ENCODE data around the gene ADAM33. TPM values are rescaled to one million over a fixed set of nuclear protein-coding genes. Genes with fewer than 3 reads are reported as not detected.

ADAM33 gene
- polyA plus RNA-seq, 2 of the 4 experiments (the other 2 are of a cell fraction): 0.08 to 0.14 TPM

DNA sequence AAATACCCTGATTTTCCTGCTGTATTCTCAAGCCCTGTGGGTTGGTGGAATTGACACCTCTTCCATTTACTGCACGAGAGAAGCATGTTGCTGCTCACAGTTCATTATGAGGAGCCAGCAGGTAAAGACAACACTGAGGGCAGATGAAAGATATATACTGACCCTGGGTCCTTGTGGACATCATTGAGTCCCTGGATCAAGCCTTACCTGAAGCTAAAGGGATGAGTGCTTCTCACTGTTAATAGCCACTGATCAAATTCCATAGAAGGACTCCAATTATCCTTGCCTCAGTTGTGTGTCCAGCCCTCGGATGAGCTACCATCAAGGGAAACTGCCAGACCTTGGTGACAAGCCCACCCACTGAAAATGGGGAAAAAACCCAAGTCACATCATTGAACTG is 38.3 kb upstream of the ADAM33 start:
- no peak overlapping the region for H3K4me2 ChIP-seq
- H3K4me3 ChIP-seq: no peak overlapping the region
- WGBS (ENCODE audit: missing lambda C conversion rate): 43% methylated on average over 2 of the region's 2 CpGs
- H3K9me3 ChIP-seq: no peaks in the 10 kb centered on the region
- no peaks in the 10 kb centered on the region for H3K4me1 ChIP-seq
- no peak for TF ChIP-seq MYC (IDR thresholded peaks at IDR 0.05; ENCODE audit: borderline replicate concordance, low read length)
- TF ChIP-seq BHLHE40 (IDR thresholded peaks at IDR 0.05; ENCODE audit: low read depth, low read length): no peak
- no peak for TF ChIP-seq KDM1A (IDR thresholded peaks at IDR 0.05; ENCODE audit: low read depth)
- TF ChIP-seq FOXS1 (CRISPR knock-in tag; IDR thresholded peaks at IDR 0.05): no peak
- TF ChIP-seq, protein P1, sequence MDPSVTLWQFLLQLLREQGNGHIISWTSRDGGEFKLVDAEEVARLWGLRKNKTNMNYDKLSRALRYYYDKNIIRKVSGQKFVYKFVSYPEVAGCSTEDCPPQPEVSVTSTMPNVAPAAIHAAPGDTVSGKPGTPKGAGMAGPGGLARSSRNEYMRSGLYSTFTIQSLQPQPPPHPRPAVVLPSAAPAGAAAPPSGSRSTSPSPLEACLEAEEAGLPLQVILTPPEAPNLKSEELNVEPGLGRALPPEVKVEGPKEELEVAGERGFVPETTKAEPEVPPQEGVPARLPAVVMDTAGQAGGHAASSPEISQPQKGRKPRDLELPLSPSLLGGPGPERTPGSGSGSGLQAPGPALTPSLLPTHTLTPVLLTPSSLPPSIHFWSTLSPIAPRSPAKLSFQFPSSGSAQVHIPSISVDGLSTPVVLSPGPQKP (IDR thresholded peaks at IDR 0.05; ENCODE audit: low read depth, low read length): no peak
- no peak for TF ChIP-seq BCL3 (IDR thresholded peaks at IDR 0.05)
- TF ChIP-seq EP300 (IDR thresholded peaks at IDR 0.05): no peak
- TF ChIP-seq, protein P2, sequence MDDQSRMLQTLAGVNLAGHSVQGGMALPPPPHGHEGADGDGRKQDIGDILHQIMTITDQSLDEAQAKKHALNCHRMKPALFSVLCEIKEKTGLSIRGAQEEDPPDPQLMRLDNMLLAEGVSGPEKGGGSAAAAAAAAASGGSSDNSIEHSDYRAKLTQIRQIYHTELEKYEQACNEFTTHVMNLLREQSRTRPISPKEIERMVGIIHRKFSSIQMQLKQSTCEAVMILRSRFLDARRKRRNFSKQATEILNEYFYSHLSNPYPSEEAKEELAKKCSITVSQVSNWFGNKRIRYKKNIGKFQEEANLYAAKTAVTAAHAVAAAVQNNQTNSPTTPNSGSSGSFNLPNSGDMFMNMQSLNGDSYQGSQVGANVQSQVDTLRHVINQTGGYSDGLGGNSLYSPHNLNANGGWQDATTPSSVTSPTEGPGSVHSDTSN (IDR thresholded peaks at IDR 0.05): no peak
- no peak for TF ChIP-seq HOXA7 (CRISPR knock-in tag; IDR thresholded peaks at IDR 0.05)
- ChIA-PET POLR2A (no interaction called here), CTCF (interaction anchor here (0.7 to 72.1 kb wide), 6 partner anchors 10 to 297 kb away, joined by 3 to 2233 read pairs (median 18); partner anchors contain the start of genes ADAM33, GFRA4 and SPEF1)
- FAIRE-seq (no peak), DNase-seq (ENCODE audit: low read depth in 1 of 2, low spot score in 1 of 2) (no peak), ATAC-seq (no peak)
- H3K27ac ChIP-seq: no peak overlapping the region

GRCh38 chr20:3719046-3719445 is 37.2 kb upstream of the ADAM33 start:
- H3K4me2 ChIP-seq: no peak overlapping the region
- WGBS (ENCODE audit: missing lambda C conversion rate): 65% methylated on average over 4 of the region's 4 CpGs
- TF ChIP-seq ZSCAN20 (CRISPR knock-in tag; IDR thresholded peaks at IDR 0.05) (no peak), KDM5A (IDR thresholded peaks at IDR 0.05) (no peak), GATA3 (IDR thresholded peaks at IDR 0.05; ENCODE audit: borderline replicate concordance) (no peak), POLR2AphosphoS2 (conservative IDR thresholded peaks at IDR 0.05; ENCODE audit: low read length) (no peak), HEYL (CRISPR knock-in tag; IDR thresholded peaks at IDR 0.05) (no peak)
- H3K4me3 ChIP-seq: no peak overlapping the region
- CTCF ChIA-PET: interaction anchor here (0.7 to 72.1 kb wide), 8 partner anchors 9 to 391 kb away, joined by 3 to 2233 read pairs (median 10); partner anchors contain the start of genes ADAM33, GFRA4 and SPEF1
- FAIRE-seq (no peak), ATAC-seq (no peak), DNase-seq (ENCODE audit: low read depth in 1 of 2, low spot score in 1 of 2) (no peak)
- no peaks in the 10 kb centered on the region for H3K4me1 ChIP-seq
- H3K9me3 ChIP-seq: no peaks in the 10 kb centered on the region
- no peak overlapping the region for H3K27ac ChIP-seq
- POLR2A ChIA-PET: no interaction called here

DNA sequence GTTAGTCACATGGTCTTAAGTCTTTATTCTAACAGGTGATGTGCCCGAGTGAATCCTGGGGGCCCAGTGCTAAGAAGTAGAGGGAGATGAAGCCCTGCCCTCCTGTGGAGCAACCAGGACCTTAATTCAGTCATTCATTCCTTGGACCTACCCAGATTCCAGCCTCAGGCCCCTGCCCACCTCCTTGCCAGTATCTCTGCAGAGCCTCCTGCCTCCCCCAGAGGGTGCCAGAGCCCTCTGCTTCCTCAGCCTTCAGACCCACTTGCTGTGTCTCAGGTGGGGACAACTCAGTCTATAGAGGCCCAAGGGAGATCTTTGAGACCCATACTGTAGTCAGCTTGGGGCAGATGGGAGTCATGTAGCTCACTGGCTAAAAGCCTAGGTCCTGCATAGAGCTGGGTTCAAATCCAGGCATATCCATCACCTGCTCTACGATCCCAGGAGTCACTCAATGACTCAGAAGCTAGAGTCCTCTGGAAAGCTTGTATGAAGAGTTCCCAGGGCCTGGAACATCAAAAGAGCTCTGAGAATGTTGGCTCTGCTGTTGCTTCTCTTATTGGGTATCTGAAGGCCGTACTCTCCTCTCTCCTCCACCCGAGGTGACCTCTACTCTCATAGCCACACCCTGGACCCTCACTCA is 34.5 kb upstream of the ADAM33 start:
- peak; percentile 83 for FAIRE-seq
- WGBS (ENCODE audit: missing lambda C conversion rate): 55% methylated on average over 4 of the region's 4 CpGs
- POLR2A ChIA-PET: no interaction called here

More for the DNA sequence above, 34.5 kb upstream of the ADAM33 start:
- no peaks in the 10 kb centered on the region for H3K9me3 ChIP-seq
- no peak overlapping the region for H3K27ac ChIP-seq
- no peak overlapping the region for H3K4me2 ChIP-seq
- TF ChIP-seq RAD21 (conservative IDR thresholded peaks at IDR 0.05 in 1 of 2, IDR thresholded peaks at IDR 0.05 in 1 of 2) (peak; percentile 77 to 92), HOXA7 (CRISPR knock-in tag; IDR thresholded peaks at IDR 0.05) (no peak), SMC3 (IDR thresholded peaks at IDR 0.05) (peak; percentile 58)
- TF ChIP-seq, protein P3, sequence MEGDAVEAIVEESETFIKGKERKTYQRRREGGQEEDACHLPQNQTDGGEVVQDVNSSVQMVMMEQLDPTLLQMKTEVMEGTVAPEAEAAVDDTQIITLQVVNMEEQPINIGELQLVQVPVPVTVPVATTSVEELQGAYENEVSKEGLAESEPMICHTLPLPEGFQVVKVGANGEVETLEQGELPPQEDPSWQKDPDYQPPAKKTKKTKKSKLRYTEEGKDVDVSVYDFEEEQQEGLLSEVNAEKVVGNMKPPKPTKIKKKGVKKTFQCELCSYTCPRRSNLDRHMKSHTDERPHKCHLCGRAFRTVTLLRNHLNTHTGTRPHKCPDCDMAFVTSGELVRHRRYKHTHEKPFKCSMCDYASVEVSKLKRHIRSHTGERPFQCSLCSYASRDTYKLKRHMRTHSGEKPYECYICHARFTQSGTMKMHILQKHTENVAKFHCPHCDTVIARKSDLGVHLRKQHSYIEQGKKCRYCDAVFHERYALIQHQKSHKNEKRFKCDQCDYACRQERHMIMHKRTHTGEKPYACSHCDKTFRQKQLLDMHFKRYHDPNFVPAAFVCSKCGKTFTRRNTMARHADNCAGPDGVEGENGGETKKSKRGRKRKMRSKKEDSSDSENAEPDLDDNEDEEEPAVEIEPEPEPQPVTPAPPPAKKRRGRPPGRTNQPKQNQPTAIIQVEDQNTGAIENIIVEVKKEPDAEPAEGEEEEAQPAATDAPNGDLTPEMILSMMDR (IDR thresholded peaks at IDR 0.05): peak; percentile 68
- ATAC-seq (peak; percentile 89 to 97), DNase-seq (ENCODE audit: low read depth in 1 of 2, low spot score in 1 of 2) (peak; percentile 73 to 74)
- no peak overlapping the region for H3K4me3 ChIP-seq
- no peaks in the 10 kb centered on the region for H3K4me1 ChIP-seq
- CTCF ChIA-PET: interaction anchor here (0.6 to 72.1 kb wide), 21 partner anchors 9 to 276 kb away, joined by 3 to 2233 read pairs (median 4); partner anchors contain the start of genes ADAM33, ADISSP, GFRA4 and HSPA12B

Data from A549 (cell line).